Measurements from ENCODE around the gene OPA1. TPM values are rescaled to one million over a fixed set of nuclear protein-coding genes. Genes with fewer than 3 reads are reported as not detected.

OPA1 gene
- total and polyA plus RNA-seq, 2 of the 13 experiments (the other 11 are each of a cell fraction or from before 2014, with no cell fraction given): 26.7 to 78.5 TPM

DNA sequence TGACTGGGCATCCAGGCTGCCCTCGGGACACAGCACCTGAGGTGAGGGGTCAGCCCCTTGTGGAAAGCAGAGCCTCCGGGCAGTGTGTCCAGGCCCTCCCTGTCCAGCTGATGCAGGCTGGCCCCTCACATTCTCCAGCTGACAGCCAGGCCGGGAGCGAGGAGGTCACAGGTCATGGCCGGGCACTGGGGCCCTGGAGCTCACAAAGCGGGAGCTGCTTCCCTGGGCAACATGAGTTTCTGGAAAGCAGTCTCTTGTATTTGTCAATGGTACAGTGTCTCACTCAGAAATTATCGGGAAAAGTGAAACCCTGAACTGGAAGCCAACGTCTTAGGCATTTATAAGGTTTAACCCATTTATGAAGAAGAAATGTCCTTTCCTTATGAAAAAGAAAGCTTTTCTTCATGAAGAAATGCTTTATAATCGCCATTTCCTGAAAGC, 118.5 kb downstream of the OPA1 start (continued):
- TF ChIP-seq, protein P1, sequence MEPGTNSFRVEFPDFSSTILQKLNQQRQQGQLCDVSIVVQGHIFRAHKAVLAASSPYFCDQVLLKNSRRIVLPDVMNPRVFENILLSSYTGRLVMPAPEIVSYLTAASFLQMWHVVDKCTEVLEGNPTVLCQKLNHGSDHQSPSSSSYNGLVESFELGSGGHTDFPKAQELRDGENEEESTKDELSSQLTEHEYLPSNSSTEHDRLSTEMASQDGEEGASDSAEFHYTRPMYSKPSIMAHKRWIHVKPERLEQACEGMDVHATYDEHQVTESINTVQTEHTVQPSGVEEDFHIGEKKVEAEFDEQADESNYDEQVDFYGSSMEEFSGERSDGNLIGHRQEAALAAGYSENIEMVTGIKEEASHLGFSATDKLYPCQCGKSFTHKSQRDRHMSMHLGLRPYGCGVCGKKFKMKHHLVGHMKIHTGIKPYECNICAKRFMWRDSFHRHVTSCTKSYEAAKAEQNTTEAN (CRISPR knock-in tag; conservative IDR thresholded peaks at IDR 0.05): no peak
- TF ChIP-seq ZNF20 (CRISPR knock-in tag; IDR thresholded peaks at IDR 0.05): no peak
- TF ChIP-seq ZNF780A (CRISPR knock-in tag; IDR thresholded peaks at IDR 0.05): no peak
- TF ChIP-seq WIZ (CRISPR knock-in tag; IDR thresholded peaks at IDR 0.05): no peak
- peak; percentile 66 for TF ChIP-seq GATAD1 (CRISPR knock-in tag; IDR thresholded peaks at IDR 0.05)
- TF ChIP-seq SETDB1 (CRISPR knock-in tag; IDR thresholded peaks at IDR 0.05; ENCODE audit: borderline replicate concordance): no peak
- peak; percentile 69; the same call in 1 of the 2 replicates for TF ChIP-seq TGIF2 (CRISPR knock-in tag; IDR thresholded peaks at IDR 0.05)
- no peak; the same call in 1 of the 2 replicates for TF ChIP-seq KAT8 (CRISPR knock-in tag; IDR thresholded peaks at IDR 0.05)
- no peak for TF ChIP-seq ZNF598 (CRISPR knock-in tag; IDR thresholded peaks at IDR 0.05; ENCODE audit: borderline replicate concordance)
- TF ChIP-seq MIER2 (CRISPR knock-in tag; IDR thresholded peaks at IDR 0.05): no peak
- TF ChIP-seq, protein P2, sequence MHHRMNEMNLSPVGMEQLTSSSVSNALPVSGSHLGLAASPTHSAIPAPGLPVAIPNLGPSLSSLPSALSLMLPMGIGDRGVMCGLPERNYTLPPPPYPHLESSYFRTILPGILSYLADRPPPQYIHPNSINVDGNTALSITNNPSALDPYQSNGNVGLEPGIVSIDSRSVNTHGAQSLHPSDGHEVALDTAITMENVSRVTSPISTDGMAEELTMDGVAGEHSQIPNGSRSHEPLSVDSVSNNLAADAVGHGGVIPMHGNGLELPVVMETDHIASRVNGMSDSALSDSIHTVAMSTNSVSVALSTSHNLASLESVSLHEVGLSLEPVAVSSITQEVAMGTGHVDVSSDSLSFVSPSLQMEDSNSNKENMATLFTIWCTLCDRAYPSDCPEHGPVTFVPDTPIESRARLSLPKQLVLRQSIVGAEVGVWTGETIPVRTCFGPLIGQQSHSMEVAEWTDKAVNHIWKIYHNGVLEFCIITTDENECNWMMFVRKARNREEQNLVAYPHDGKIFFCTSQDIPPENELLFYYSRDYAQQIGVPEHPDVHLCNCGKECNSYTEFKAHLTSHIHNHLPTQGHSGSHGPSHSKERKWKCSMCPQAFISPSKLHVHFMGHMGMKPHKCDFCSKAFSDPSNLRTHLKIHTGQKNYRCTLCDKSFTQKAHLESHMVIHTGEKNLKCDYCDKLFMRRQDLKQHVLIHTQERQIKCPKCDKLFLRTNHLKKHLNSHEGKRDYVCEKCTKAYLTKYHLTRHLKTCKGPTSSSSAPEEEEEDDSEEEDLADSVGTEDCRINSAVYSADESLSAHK (CRISPR knock-in tag; IDR thresholded peaks at IDR 0.05; ENCODE audit: borderline replicate concordance): no peak
- TF ChIP-seq IKZF1 (IDR thresholded peaks at IDR 0.05): no peak
- TF ChIP-seq, protein P3, sequence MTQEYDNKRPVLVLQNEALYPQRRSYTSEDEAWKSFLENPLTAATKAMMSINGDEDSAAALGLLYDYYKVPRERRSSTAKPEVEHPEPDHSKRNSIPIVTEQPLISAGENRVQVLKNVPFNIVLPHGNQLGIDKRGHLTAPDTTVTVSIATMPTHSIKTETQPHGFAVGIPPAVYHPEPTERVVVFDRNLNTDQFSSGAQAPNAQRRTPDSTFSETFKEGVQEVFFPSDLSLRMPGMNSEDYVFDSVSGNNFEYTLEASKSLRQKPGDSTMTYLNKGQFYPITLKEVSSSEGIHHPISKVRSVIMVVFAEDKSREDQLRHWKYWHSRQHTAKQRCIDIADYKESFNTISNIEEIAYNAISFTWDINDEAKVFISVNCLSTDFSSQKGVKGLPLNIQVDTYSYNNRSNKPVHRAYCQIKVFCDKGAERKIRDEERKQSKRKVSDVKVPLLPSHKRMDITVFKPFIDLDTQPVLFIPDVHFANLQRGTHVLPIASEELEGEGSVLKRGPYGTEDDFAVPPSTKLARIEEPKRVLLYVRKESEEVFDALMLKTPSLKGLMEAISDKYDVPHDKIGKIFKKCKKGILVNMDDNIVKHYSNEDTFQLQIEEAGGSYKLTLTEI (CRISPR knock-in tag; conservative IDR thresholded peaks at IDR 0.05): no peak
- no peak for TF ChIP-seq AGO1 (IDR thresholded peaks at IDR 0.05; ENCODE audit: low read depth, low read length, poor library complexity, severe bottlenecking)
- no peak for TF ChIP-seq KAT7 (CRISPR knock-in tag; IDR thresholded peaks at IDR 0.05; ENCODE audit: borderline replicate concordance)
- no peak for TF ChIP-seq ZMAT3 (CRISPR knock-in tag; conservative IDR thresholded peaks at IDR 0.05)
- TF ChIP-seq, protein P4, sequence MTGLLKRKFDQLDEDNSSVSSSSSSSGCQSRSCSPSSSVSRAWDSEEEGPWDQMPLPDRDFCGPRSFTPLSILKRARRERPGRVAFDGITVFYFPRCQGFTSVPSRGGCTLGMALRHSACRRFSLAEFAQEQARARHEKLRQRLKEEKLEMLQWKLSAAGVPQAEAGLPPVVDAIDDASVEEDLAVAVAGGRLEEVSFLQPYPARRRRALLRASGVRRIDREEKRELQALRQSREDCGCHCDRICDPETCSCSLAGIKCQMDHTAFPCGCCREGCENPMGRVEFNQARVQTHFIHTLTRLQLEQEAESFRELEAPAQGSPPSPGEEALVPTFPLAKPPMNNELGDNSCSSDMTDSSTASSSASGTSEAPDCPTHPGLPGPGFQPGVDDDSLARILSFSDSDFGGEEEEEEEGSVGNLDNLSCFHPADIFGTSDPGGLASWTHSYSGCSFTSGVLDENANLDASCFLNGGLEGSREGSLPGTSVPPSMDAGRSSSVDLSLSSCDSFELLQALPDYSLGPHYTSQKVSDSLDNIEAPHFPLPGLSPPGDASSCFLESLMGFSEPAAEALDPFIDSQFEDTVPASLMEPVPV (CRISPR knock-in tag; IDR thresholded peaks at IDR 0.05): no peak
- TF ChIP-seq ZNF567 (CRISPR knock-in tag; IDR thresholded peaks at IDR 0.05; ENCODE audit: borderline replicate concordance): no peak
- peak; percentile 97 for TF ChIP-seq NR2F2 (IDR thresholded peaks at IDR 0.05; ENCODE audit: borderline replicate concordance, low read depth)
- TF ChIP-seq, protein P5, sequence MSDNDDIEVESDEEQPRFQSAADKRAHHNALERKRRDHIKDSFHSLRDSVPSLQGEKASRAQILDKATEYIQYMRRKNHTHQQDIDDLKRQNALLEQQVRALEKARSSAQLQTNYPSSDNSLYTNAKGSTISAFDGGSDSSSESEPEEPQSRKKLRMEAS (IDR thresholded peaks at IDR 0.05): peak; percentile 73
- no peak for TF ChIP-seq NFYC (CRISPR knock-in tag; IDR thresholded peaks at IDR 0.05)
